Measurements from ENCODE around the gene SLC6A17.

SLC6A17 gene

DNA sequence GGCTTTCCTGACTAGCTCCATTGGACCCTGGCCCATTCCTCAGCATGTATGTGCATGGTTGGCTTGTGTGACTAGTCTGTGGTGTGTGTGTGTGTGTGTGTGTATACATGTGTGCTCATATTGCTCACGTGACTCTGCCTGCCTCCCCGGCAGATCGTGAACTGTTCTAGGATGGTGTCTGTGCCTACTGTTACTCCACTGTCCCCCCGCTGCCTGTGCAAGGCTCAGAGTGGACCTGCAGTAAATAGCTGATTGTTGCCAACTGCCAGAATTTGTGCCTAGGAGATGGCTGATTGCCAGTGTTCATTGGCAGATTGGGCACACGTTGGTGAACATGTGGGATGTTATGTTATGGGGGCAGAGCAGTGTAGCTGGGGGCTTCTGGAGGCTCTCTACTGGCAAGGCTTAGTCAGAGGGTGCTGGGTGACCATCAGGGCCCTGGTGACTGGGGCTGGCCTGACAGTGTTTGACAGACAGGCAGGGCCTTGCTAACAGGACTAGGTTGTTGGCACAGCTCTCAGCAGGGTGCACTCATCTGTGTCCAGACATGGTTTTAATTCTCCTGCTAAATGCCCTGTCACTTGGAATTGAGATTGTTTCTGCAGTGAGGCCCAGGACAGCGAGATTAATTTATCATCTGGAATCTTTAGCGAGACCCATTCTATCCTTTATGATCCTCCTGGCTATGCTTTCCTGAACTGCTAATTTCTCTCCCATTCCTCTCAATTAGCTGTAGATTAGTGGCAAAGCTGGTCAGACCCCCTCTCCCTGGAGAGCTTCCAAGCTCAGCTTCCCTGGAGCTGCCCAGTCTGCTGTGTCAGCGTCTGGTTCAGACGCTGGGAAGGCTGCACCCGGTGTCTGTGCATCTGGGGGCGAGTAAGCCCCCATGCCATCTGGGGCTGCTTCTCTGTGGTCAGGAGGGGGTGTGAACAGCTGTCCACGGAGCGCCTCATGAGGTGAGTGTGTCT, 20.8 kb downstream of the SLC6A17 start:
- no peaks in the 10 kb centered on the region for H3K27me3 ChIP-seq (replicated peaks)
- H3K27ac ChIP-seq: no peak overlapping the region
- H3K36me3 ChIP-seq (replicated peaks): no peaks in the 10 kb centered on the region
- H3K4me3 ChIP-seq (ENCODE audit: low read depth, low read length): no peak overlapping the region
- in situ Hi-C loops (cut with HindIII; ENCODE audit: low pct_ligation_motif_present, low sequenced_read_pairs): no loop called here
- no peak for DNase-seq
- TF ChIP-seq, protein P1, sequence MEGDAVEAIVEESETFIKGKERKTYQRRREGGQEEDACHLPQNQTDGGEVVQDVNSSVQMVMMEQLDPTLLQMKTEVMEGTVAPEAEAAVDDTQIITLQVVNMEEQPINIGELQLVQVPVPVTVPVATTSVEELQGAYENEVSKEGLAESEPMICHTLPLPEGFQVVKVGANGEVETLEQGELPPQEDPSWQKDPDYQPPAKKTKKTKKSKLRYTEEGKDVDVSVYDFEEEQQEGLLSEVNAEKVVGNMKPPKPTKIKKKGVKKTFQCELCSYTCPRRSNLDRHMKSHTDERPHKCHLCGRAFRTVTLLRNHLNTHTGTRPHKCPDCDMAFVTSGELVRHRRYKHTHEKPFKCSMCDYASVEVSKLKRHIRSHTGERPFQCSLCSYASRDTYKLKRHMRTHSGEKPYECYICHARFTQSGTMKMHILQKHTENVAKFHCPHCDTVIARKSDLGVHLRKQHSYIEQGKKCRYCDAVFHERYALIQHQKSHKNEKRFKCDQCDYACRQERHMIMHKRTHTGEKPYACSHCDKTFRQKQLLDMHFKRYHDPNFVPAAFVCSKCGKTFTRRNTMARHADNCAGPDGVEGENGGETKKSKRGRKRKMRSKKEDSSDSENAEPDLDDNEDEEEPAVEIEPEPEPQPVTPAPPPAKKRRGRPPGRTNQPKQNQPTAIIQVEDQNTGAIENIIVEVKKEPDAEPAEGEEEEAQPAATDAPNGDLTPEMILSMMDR (IDR thresholded peaks at IDR 0.05; ENCODE audit: low read depth, low read length, missing control alignments): no peak

- in situ Hi-C loops (cut with HindIII; ENCODE audit: low pct_ligation_motif_present, low sequenced_read_pairs): no loop called here
- no peaks in the 10 kb centered on the region for H3K27me3 ChIP-seq (replicated peaks)
- H3K27ac ChIP-seq: no peak overlapping the region
- no peak overlapping the region for H3K4me3 ChIP-seq (ENCODE audit: low read depth, low read length)
- no peak for DNase-seq
- TF ChIP-seq, protein P1 (IDR thresholded peaks at IDR 0.05; ENCODE audit: low read depth, low read length, missing control alignments): no peak
- H3K36me3 ChIP-seq (replicated peaks): no peaks in the 10 kb centered on the region
Measured at GRCh38 chr1:110172001-110172400, 21.7 kb downstream of the SLC6A17 start.

DNA sequence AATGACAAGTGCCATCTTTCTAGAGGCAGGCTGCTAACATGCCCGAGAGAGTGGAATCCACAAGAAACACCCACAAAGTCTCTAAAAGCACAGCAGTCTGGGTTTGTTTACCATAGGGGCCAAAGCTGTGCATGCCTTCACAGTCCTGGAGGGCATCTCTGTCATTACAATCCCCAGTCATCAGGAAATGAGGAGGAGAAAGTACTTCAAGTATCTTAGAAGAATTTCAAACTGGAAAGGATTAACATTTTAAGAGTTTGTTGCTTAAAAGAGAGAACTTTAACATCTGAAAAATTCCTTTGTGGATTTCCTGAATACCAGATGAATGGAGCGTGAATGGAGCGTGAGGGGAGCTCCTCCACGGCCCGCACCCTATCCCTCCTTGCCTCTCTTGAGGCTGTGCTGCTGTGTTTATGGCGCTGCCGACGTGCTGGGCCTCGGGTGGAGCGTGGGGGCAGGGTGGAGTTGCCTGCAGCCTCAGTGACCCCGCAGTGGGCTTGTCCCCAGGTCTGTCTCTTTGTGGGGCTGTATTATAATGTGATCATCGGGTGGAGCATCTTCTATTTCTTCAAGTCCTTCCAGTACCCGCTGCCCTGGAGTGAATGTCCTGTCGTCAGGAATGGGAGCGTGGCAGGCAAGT, 23.3 kb downstream of the SLC6A17 start:
- in situ Hi-C loops (cut with HindIII; ENCODE audit: low pct_ligation_motif_present, low sequenced_read_pairs): no loop called here
- H3K27me3 ChIP-seq (replicated peaks): no peaks in the 10 kb centered on the region
- TF ChIP-seq, protein P1 (IDR thresholded peaks at IDR 0.05; ENCODE audit: low read depth, low read length, missing control alignments): no peak
- H3K27ac ChIP-seq: no peak overlapping the region
- H3K4me3 ChIP-seq (ENCODE audit: low read depth, low read length): no peak overlapping the region
- no peaks in the 10 kb centered on the region for H3K36me3 ChIP-seq (replicated peaks)
- no peak for DNase-seq

DNA sequence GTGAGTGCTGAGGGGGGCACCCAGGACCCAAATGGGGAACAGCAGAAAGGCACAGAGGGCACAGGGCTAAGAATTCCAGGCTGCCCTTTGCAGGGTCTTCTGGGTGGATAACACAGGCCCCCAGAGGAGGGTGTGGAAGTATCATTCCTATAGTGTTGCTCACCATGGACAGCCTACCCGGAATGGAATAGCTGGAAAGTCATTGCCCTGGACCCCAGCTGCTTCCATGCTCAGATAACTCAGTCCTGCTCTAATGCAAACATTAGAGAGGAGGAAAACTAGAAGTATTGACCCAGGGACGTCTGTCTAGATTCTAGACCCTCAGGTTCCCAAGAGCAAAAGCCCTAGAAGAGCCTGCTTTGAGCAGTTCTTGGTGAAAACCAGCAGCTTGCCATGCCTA, 24.7 kb downstream of the SLC6A17 start:
- Histone ChIP-seq H3K4me3 (ENCODE audit: low read depth, low read length) (no peak overlapping the region), H3K36me3 (replicated peaks) (no peaks in the 10 kb centered on the region), H3K27me3 (replicated peaks) (no peaks in the 10 kb centered on the region), H3K27ac (no peak overlapping the region)
- DNase-seq: no peak
- in situ Hi-C loops (cut with HindIII; ENCODE audit: low pct_ligation_motif_present, low sequenced_read_pairs): no loop called here
- TF ChIP-seq, protein P1 (IDR thresholded peaks at IDR 0.05; ENCODE audit: low read depth, low read length, missing control alignments): no peak

GRCh38 chr1:110176299-110176956, 26.1 kb downstream of the SLC6A17 start:
- no peak overlapping the region for H3K4me3 ChIP-seq (ENCODE audit: low read depth, low read length)
- in situ Hi-C loops (cut with HindIII; ENCODE audit: low pct_ligation_motif_present, low sequenced_read_pairs): no loop called here
- H3K36me3 ChIP-seq (replicated peaks): no peaks in the 10 kb centered on the region
- no peak for DNase-seq
- TF ChIP-seq, protein P1 (IDR thresholded peaks at IDR 0.05; ENCODE audit: low read depth, low read length, missing control alignments): no peak
- H3K27me3 ChIP-seq (replicated peaks): no peaks in the 10 kb centered on the region
- no peak overlapping the region for H3K27ac ChIP-seq
